Neural progenitor cell (in vitro differentiated cells): ENCODE results near the gene EFS.
"Not testable (repeated sequence)": the region's sequence is repeated elsewhere in the genome, so short reads cannot be mapped to it uniquely, and the experiment has no call there.

ENCODE experiments used
- CTCF ChIP-seq: fragments of 200-600 bp; sonication (generic); IDR thresholded peaks from 2 replicates; pipeline ENCODE4 v1.5.1; 2017; ENCODE audit warnings: antibody characterized with exemption, mild to moderate bottlenecking
- EZH2 ChIP-seq: fragments of 200-600 bp; sonication (generic); IDR thresholded peaks from 2 replicates; pipeline ENCODE4 v1.6.1; 2017; ENCODE audit warnings: antibody characterized with exemption, mild to moderate bottlenecking, moderate library complexity
- EZH2phosphoT487 ChIP-seq: fragments of 200-600 bp; sonication (generic); IDR thresholded peaks from 2 replicates; pipeline ENCODE4 v1.6.1; 2017; ENCODE audit warnings: antibody characterized with exemption

DNA sequence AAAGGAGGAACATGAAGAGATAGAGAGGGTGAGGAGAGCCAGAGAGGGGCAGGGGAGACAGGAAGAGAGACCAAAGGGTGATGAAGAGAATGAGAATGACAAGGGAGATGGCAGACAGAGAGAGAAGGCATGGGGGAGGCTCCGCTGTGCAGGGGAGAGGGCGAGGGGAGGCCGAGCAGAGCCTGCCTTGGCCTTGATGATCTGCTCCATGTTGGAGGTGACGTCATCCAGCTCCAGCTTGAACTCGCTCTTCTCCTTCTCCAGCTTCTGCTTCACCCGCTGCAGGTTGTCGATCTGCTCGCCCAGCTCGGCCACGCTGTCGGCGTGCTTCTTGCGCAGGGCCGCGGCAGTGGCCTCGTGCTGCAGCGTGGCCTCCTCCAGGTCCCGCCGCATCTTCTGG is 24.9 kb upstream of the EFS start:
- not testable (repeated sequence) for TF ChIP-seq EZH2, CTCF, EZH2phosphoT487
